ENCODE measurements around the gene YIPF2.

YIPF2 gene

DNA sequence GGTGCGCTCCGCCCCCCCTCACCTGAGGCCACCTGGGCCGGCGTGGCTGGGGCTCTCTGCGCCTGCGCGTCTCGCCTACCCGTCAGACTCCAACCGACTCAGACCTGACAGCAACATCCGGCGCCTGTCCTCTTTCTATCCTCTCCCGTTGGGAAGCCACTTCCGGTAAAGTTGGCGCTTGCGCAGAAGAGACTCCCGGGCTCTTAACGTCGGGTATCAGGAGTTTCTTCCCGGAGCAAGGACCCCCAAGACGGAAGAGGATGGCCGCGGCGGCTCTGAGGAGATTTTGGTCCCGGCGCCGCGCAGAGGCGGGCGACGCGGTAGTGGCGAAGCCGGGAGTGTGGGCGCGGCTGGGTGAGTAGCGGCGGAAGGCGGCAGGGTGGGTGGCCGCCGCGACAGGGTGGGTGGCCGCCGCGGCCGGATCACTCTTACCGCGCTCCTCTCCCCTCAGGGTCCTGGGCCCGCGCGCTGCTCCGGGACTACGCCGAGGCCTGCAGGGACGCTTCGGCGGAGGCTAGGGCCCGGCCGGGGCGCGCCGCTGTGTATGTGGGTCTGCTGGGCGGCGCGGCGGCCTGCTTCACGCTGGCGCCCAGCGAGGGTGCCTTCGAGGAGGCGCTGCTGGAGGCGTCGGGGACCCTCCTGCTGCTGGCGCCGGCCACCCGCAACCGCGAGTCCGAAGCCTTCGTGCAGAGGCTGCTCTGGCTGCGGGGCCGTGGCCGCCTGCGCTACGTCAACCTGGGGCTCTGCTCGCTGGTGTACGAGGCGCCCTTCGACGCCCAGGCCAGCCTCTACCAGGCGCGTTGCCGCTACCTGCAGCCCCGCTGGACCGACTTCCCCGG lies at the start of gene YIPF2, which contains the start of gene TIMM29:
Gene YIPF2, minus strand, starts transcription at position 77 of the 839 bp plus-strand sequence. CDS start 229 bp downstream, outside the sequence.
Gene TIMM29, plus strand, starts transcription at position 249 of the 839 bp plus-strand sequence. Its CDS starts 12 bp downstream, at position 261.
- TF ChIP-seq POLR2A (IDR thresholded peaks at IDR 0.05; ENCODE audit: low read length) (peak; percentile 71), GATA1 (IDR thresholded peaks at IDR 0.05; ENCODE audit: low read depth, low read length) (no peak)
- DNase-seq, result peak; percentile 97

DNA sequence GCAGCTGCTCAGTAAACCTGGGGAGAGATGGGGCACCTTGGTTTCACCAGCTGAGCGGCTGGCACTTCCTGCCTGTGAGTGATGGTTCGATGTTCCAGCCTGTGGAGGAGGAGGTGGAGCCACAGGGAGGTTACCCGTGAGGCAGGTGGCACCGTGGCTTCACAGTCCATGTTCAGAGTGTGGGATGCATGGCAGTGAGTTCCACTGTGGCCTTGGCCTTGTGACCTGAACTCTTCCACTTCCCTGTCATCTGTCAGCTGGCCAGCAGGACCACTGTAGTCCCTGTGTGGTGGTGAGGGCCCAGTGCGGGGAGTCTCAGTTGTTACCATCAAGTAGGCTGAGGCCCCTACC lies 49.3 kb upstream of the YIPF2 start:
- TF ChIP-seq GATA1 (IDR thresholded peaks at IDR 0.05; ENCODE audit: low read depth, low read length), result no peak
- no peak for TF ChIP-seq POLR2A (IDR thresholded peaks at IDR 0.05; ENCODE audit: low read length)
- no peak for DNase-seq

DNA sequence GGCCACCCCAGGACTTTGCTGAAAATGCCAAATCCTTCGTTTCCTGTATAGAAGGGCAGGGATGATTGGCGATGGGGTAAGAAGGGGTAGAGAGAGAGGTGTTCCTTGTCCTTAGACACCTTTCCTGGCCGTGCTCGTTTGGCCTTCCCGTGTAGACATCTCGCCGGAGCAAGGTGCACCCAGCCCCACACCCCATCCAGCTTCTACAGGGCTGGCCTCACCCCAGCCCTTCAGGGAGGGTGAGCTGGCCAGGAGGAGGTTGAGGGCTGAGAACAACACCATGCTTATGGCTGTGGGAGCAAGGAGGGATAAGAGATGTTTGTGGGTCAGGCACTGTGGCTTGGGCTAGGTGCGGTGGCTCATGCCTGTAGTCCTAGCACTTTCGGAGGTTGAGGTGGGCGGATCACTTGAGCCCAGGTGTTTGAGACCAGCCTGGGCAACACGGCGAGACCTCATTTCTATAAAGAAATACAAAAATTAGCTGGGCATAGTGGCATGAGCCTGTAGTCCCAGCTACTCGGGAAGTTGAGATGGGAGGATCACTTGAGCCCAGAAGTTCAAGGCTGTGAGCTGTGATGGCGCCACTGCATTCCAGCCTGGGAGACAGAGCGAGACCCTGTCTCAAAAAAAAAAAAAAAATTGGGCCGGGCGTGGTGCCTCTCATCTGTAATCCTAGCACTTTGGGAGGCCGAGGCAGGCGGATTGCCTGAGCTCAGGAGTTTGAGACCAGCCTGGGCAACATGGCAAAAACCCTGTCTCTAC lies 47.9 kb upstream of the YIPF2 start:
- no peak for DNase-seq
- TF ChIP-seq GATA1 (IDR thresholded peaks at IDR 0.05; ENCODE audit: low read depth, low read length), result no peak
- no peak for TF ChIP-seq POLR2A (IDR thresholded peaks at IDR 0.05; ENCODE audit: low read length)

DNA sequence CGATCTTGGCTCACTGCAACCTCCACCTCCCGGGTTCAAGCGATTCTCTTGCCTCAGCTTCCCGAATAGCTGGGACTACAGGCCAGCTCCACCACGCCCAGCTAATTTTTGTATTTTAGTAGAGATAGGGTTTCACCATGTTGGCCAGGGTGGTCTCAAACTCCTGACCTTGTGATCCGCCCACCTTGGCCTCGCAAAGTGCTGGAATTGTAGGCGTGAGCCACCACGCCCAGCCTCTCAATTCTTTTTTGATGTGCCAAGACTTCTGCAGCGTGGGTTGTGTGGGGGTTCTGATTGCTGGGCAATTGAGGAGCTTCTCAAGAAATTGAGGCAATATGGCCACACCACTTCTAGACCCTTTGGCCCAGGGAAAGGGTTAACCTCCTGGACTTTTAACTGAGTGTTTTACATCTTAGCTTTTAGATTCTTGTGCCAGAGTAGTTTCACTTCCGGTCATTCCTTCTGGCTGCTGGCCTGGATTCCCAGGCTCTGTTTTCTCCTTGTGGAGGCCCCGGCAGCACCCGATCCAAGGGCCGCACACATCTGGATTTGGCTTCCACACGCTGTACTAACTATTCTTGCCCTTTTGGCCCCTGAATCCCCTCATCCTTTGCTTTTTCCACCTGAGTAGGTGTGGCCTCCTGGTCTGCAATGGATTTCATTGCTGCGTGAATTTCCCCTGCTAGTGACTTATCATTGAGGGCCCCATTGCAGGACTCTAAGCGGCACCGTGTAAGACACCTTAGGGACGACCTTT lies 47.1 kb upstream of the YIPF2 start:
- TF ChIP-seq GATA1 (IDR thresholded peaks at IDR 0.05; ENCODE audit: low read depth, low read length), result no peak
- no peak for TF ChIP-seq POLR2A (IDR thresholded peaks at IDR 0.05; ENCODE audit: low read length)
- no peak for DNase-seq

DNA sequence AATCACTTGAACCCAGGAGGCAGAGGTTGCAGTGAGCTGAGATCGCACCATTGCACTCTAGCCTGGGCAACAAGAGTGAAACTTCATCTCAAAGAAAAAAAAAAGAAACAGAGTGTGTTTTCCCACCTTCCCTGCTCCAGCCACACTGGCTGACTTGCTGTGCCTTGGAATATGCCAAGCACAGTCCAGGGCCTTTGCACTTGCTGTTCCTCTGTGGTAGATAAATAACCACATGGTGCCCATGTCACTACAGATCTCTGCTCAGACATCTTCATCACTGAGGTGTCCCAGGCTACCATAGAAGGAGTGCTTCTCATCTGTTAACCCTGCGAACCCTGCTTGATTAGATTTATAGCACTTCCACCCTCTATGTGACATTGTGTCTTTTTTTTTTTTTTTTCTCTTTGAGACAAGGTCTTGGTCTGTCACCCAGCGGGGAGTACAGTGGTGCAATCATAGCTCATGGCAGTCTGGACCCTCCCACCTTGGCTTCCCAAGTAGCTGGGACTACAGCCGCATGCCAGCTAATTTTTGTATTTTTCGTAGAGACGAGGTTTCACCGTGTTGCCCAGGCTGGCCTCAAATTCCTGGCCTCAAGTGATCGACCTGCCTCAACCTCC lies 42.8 kb upstream of the YIPF2 start:
- no peak for DNase-seq
- TF ChIP-seq POLR2A (IDR thresholded peaks at IDR 0.05; ENCODE audit: low read length), result no peak
- TF ChIP-seq GATA1 (IDR thresholded peaks at IDR 0.05; ENCODE audit: low read depth, low read length), result no peak

DNA sequence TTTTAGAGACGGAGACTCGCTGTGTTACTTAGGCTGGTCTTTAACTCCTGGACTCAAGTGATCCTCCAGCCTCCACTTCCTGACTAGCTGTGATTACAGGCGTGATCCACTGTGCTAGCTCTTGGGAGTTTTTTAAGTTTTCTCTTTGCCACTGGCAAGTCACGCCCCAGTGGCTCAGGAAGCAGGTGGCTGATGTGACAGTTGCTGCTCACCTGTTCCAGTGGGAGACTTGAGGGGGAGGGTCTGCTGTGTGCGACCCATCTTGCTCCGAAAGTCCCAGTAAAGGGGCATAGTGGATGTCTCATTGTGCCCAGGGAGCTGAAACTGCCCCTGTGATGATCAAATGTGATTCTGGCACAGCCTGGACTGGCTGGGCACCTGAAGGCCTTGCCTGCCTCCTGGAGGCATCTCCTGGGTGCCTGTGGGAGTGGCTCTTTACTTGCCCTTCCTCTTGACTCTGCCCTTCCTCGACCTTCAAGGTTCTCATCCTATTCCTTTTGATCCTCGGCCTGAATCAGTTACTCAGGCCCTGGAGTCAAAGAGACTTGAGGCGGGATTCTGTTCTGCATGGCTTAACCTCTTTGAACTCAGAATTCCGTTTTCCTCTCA lies 40.2 kb upstream of the YIPF2 start:
- no peak for DNase-seq
- no peak for TF ChIP-seq GATA1 (IDR thresholded peaks at IDR 0.05; ENCODE audit: low read depth, low read length)

DNA sequence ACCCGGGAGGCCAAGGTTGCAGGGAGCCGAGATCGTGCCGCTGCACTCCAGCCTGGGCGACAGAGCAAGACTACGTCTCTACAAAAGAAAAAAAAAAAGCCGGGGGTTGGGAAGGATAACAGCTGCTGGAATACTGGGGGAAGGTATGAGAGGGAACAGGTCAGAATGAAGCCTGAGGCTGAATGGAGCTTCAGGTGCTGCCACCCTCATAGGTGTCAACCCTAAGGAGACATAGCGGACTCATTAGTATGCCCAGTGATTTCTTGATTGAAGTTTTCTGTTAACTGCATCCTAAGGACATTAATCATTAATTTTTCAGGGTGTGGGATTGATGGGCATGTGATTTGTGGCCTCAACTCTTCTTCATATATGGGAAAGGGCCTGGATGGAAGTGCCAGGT lies 38.4 kb upstream of the YIPF2 start:
- no peak for DNase-seq
- TF ChIP-seq GATA1 (IDR thresholded peaks at IDR 0.05; ENCODE audit: low read depth, low read length) (no peak), POLR2A (IDR thresholded peaks at IDR 0.05; ENCODE audit: low read length) (no peak)

DNA sequence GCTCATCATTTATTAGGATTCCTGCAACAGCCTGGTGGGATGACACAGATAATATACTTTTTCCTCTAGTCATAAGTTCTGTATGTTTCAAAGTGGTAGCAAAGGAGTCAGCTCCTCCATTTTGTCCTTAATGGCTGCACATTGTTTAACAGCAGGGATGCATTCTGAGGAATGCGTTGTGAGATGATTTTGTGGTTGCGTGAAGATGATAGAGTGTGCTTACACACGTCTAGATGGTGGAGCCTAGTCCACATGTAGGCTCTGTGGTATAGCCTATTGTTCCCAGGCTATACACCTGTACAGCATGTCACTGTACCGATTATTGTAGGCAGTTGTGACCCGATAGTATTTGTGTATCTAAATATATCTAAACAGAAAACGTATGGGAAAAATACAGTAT lies 37.0 kb upstream of the YIPF2 start:
- TF ChIP-seq POLR2A (IDR thresholded peaks at IDR 0.05; ENCODE audit: low read length) (no peak), GATA1 (IDR thresholded peaks at IDR 0.05; ENCODE audit: low read depth, low read length) (no peak)
- no peak for DNase-seq

DNA sequence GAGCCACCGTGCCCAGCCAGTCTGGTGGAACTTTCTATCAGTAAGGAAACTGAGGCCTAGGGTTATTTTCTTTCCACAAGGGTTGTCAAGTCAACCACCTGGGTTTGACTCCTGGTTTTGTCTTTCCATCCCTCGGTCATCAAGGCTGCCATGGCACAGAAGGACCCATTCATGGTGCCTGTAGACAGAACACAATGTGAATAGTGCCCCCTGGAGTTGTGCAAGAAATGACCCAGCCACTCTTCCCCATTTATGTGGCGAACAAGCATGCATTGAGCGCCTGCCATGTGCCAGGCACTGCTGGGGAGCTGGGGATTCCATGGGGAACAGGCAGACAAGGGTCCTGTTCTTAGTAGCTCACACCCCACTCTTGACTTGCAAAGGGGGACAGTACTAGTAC lies 36.5 kb upstream of the YIPF2 start:
- TF ChIP-seq POLR2A (IDR thresholded peaks at IDR 0.05; ENCODE audit: low read length) (no peak), GATA1 (IDR thresholded peaks at IDR 0.05; ENCODE audit: low read depth, low read length) (no peak)
- DNase-seq, result no peak

DNA sequence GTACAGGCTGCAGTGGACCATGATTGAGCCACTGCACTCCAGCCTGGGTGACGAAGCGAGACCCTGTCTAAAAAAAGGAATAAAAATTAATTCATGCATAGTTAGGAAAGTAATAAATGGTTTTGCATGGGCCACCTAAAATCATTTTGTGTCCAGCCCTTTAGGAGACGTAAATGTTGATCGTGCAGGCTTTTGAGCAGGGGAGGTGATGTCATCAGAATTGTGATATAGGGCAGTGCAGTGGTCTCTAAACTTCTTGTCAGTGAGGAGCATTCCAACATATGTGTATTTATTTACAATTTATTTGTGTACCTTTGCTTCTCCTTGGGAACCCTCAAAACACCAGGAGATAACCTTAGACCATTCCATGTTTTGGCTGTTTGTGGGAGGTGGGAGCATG lies 35.4 kb upstream of the YIPF2 start:
- no peak for DNase-seq
- TF ChIP-seq GATA1 (IDR thresholded peaks at IDR 0.05; ENCODE audit: low read depth, low read length), result no peak
- TF ChIP-seq POLR2A (IDR thresholded peaks at IDR 0.05; ENCODE audit: low read length), result no peak

DNA sequence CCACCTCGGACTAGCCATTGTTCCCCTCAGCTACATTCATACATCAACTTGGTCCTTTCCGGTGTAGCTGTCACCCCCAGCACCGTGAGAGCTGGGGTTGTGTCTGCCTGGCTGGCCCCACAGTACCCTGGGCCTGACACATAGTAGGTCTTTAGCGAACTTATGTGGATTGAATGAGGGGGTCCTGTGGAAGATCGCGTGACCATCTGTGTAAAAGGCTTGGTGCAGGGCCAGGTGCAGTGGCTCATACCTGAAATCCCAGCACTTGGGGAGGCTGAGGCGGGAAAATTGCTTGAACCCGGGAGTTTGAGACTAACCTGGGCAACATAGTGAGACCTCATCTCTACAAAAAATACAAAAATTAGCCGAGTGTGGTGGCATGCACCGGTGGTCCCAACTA lies 34.4 kb upstream of the YIPF2 start:
- DNase-seq, result no peak
- TF ChIP-seq POLR2A (IDR thresholded peaks at IDR 0.05; ENCODE audit: low read length) (no peak), GATA1 (IDR thresholded peaks at IDR 0.05; ENCODE audit: low read depth, low read length) (no peak)

DNA sequence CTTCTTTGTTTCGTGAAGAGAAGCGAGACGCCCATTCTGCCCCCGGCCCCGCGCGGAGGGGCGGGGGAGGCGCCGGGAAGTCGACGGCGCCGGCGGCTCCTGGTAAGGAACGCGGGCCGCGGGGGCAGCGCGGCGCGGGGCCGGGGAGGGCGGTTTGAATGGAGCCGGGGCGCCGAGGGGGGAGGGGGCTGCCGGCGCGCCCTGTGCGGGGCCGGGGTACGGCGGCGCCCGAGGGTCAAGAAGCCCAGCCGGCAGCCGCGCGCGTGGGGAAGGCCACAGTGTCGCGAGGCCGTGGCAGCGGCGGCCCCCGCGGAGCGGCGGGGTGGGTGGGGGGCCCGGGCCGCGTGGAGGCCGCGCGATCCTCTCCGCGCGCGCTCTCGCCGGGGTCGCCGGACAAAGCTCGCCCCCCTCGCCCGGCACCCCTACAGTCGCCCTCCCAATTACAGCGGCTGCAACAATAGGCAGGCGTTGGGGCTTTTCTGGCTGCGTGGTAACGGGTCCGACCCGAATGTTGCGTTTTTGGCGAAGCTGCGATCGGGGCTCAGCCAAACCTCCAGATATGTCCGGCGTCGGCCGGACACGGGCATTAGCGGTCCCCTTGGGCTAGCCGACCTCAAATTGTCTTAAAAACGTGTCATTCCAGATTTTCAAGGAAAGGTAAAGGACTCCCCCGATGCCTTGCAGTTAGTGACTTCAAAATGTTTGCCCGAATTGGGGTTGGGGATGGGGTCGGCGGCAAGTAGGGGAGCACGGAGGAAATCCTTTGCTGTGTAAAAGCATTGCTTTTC lies 32.8 kb upstream of the YIPF2 start:
- DNase-seq, result peak; percentile 66
- no peak for TF ChIP-seq GATA1 (IDR thresholded peaks at IDR 0.05; ENCODE audit: low read depth, low read length)
- TF ChIP-seq POLR2A (IDR thresholded peaks at IDR 0.05; ENCODE audit: low read length), result no peak

Data from erythroblast (primary cell).